Measurements from ENCODE around the gene CHMP4B. TPM values are rescaled to one million over a fixed set of nuclear protein-coding genes. Genes with fewer than 3 reads are reported as not detected.

The CHMP4B gene
- total RNA-seq, 1 experiment from 2014 or later = 87.5 TPM

GRCh38 chr20:33824852-33825251 lies 13.7 kb downstream of the CHMP4B start:
- no peaks in the 10 kb centered on the region for H3K36me3 ChIP-seq (ENCODE audit: control insufficient read depth, insufficient read depth, low read length)
- BruUV-seq (replicated peaks) = no TSS peak
- ChIA-PET CTCF (no interaction called here), POLR2A (no interaction called here)
- H3K27me3 ChIP-seq (ENCODE audit: control insufficient read depth, insufficient read depth, low read length) = no peaks in the 10 kb centered on the region
- ATAC-seq = no peak
- intact Hi-C loops (cut with micrococcal nuclease; ENCODE audit: unreplicated experiment) = no loop called here
- H3K4me3 ChIP-seq (ENCODE audit: low read depth in 2 of 2, low read length in 2 of 2) = no peak overlapping the region
- H3K27ac ChIP-seq (ENCODE audit: low read length) = no peak overlapping the region
- DNase-seq (ENCODE audit: low read depth, low spot score) = no peak
- in situ Hi-C loops (cut with HindIII; ENCODE audit: low pct_unique_long_range_greater_than_20kb, low sequenced_read_pairs) = no loop called here
- H3K4me1 ChIP-seq (ENCODE audit: control insufficient read depth, insufficient read depth, low read length) = 0 out of 2 replicates have a peak, but pooled peaks cover 2% of the 10 kb centered on the region
- H3K9me3 ChIP-seq (ENCODE audit: control insufficient read depth, insufficient read depth, low read depth, low read length) = no peaks in the 10 kb centered on the region
- TF ChIP-seq POLR2AphosphoS5 (IDR thresholded peaks at IDR 0.05; ENCODE audit: low read depth, low read length) (no peak), TCF7L2 (IDR thresholded peaks at IDR 0.05; ENCODE audit: low read depth, low read length) (no peak), CTCF (IDR thresholded peaks at IDR 0.05) (no peak), REST (IDR thresholded peaks at IDR 0.05; ENCODE audit: insufficient read depth in 1 of 2, low read depth in 2 of 2, low read length in 1 of 2) (no peak), SIN3A (IDR thresholded peaks at IDR 0.05; ENCODE audit: borderline replicate concordance, insufficient read depth, low read depth, low read length) (no peak)

GRCh38 chr20:33825340-33826269 lies 14.5 kb downstream of the CHMP4B start:
- no peaks in the 10 kb centered on the region for H3K27me3 ChIP-seq (ENCODE audit: control insufficient read depth, insufficient read depth, low read length)
- H3K9me3 ChIP-seq (ENCODE audit: control insufficient read depth, insufficient read depth, low read depth, low read length) = no peaks in the 10 kb centered on the region
- no peak overlapping the region for H3K27ac ChIP-seq (ENCODE audit: low read length)
- intact Hi-C loops (cut with micrococcal nuclease; ENCODE audit: unreplicated experiment) = no loop called here
- ATAC-seq (no peak; the same call in 1 of the 2 replicates), DNase-seq (ENCODE audit: low read depth, low spot score) (no peak)
- ChIA-PET POLR2A (interaction anchor here (0.5 kb wide), 1 partner anchor 303 kb away, joined by 9 read pairs; no protein-coding TSS in a partner anchor), CTCF (interaction anchor here (0.6 kb wide), 1 partner anchor 168 kb away, joined by 10 read pairs; no protein-coding TSS in a partner anchor)
- 0 out of 2 replicates have a peak, but pooled peaks cover 2% of the 10 kb centered on the region for H3K4me1 ChIP-seq (ENCODE audit: control insufficient read depth, insufficient read depth, low read length)
- H3K36me3 ChIP-seq (ENCODE audit: control insufficient read depth, insufficient read depth, low read length) = no peaks in the 10 kb centered on the region
- in situ Hi-C loops (cut with HindIII; ENCODE audit: low pct_unique_long_range_greater_than_20kb, low sequenced_read_pairs) = no loop called here
- no TSS peak for BruUV-seq (replicated peaks)
- no peak overlapping the region for H3K4me3 ChIP-seq (ENCODE audit: low read depth in 2 of 2, low read length in 2 of 2)
- no peak for TF ChIP-seq REST (IDR thresholded peaks at IDR 0.05; ENCODE audit: insufficient read depth in 1 of 2, low read depth in 2 of 2, low read length in 1 of 2)
- TF ChIP-seq POLR2AphosphoS5 (IDR thresholded peaks at IDR 0.05; ENCODE audit: low read depth, low read length) = no peak
